NT2/D1 (cell line): Measurements from ENCODE around the gene CSPG5.

Source experiments
- SUZ12 ChIP-seq: IDR thresholded peaks from 2 replicates; pipeline ENCODE4 v1.6.1; 2011; ENCODE audit not compliant: insufficient read length, insufficient read depth; ENCODE audit errors: extremely low read depth
- YY1 ChIP-seq: IDR thresholded peaks from 2 replicates; pipeline ENCODE4 v1.6.1; 2011; ENCODE audit not compliant: insufficient read length, insufficient read depth
- ZNF274 ChIP-seq: IDR thresholded peaks from 2 replicates; pipeline ENCODE4 v1.6.1; 2011; ENCODE audit warnings: mild to moderate bottlenecking, low read depth, low read length

DNA sequence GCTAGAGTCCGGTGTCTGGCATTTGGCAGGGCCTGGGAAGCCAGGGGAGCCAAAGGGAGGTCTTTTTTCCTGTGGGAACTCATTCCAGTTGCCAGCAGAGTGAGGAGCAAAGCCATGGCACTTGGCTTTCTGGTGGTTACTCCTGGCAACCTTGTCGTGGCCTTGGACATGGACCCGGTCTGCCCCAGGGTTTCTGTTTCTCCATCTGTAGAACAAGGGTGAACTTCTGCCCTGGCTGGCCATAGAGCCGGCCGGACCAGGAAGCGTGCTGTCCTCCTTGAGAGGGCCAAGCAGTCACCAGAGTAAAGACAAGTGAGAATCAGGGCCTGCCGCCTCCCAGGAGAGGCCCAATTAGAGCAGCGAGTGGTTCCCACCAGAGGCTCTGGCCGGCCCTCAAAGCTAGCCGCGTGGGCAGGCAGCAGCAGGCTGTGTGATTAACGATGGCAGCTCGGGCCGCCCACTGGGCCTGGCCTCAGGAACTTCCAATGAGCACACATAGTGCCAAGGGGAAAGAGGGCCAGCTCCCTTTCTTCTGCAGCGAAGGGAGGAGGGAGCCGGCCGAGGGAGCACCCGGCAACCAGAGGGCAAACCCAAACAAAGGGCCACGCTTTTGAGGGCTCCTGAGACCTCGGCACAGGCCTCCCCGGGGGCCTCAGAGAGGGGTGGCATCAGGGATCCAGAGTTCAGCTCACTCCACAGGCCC lies 36.0 kb downstream of the CSPG5 start:
- TF ChIP-seq SUZ12 (no peak), ZNF274 (no peak), YY1 (no peak)
